Tibial nerve (tissue), 3 donors: Measurements from ENCODE around the gene MYBBP1A.

ENCODE experiments used
- CTCF ChIP-seq, 5 experiments: fragments of 200-600 bp in 3 of 5; fragments of 450-650 bp in 2 of 5; sonication (generic) in 3 of 5; IDR thresholded peaks; one replicate each; pipeline ENCODE4 v1.5.1; 2016 to 2019; ENCODE audit warnings: antibody characterized with exemption in 5 of 5, mild to moderate bottlenecking in 3 of 5, moderate library complexity in 2 of 5
- POLR2A ChIP-seq, 2 donors: fragments of 450-650 bp; IDR thresholded peaks; one replicate each; pipeline ENCODE4 v1.6.1; 2017; ENCODE audit warnings: antibody characterized with exemption in 2 of 2, mild to moderate bottlenecking in 2 of 2, moderate library complexity in 2 of 2

GRCh38 chr17:4511199-4511932 is 43.8 kb downstream of the MYBBP1A start:
- TF ChIP-seq POLR2A (IDR thresholded peaks at IDR 0.05) (no peak), CTCF (IDR thresholded peaks at IDR 0.05) (no peak)
